ENCODE data around the gene INSRR.
A peak's percentile ranks its signal among the peaks of the same experiment; 100 is the strongest.

The INSRR gene

DNA sequence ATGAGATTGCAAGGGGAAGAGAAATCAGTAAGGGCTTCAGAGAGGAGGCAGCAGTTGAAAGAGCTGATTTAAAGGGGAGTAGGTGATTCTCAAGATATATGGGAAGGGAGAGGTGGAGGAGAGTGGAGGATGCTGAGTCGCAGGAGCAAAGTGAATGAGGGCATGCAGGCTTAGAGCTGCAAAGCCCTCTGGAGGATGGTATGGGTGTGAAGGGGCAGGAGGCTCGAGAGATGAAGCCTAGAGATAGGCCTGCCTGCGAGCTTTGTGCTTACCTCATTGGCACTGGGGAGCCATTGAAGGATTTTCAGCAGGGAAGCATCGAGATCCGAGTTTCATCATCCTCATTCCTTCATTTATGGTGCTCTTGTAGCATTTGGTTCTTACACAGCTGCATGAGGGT lies 26.5 kb downstream of the INSRR start:
- no peak for DNase-seq (ENCODE audit: low read depth in 2 of 2)

DNA sequence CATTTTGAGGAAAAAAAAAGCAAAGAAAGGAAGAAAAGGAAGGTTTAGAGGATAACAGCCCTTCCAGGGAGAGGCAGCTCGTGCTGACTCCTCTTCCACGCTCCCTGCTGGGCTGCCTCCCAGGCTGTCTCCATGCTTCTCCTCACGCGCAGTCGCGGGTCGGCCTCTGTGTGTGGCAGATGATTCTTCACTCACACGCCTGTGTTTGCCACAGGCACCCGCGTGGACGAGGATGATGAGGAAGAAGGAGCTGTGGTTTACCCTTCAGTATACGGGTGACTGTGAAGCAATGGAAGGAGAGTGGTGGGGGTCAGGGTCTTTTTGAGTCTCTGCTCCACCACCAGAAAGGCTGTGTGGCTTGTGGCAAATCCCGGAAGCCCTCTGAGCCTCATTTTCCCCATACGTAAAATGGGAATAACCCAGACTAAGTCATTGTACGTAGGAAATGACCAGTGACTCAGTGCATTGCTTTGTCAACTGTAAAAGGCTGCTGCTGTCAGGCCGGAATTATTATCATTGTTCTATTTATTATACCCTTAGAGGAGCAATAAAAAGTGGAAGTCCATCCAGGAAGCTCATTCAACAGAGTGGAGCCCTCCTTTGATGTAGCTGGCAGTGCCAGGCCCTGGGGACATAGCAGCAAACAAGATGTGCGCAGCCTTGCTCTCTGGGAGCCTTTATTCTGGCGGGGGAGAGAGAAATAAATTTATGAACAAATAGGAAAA lies 30.4 kb downstream of the INSRR start:
- DNase-seq (ENCODE audit: low read depth in 2 of 2) = no peak

DNA sequence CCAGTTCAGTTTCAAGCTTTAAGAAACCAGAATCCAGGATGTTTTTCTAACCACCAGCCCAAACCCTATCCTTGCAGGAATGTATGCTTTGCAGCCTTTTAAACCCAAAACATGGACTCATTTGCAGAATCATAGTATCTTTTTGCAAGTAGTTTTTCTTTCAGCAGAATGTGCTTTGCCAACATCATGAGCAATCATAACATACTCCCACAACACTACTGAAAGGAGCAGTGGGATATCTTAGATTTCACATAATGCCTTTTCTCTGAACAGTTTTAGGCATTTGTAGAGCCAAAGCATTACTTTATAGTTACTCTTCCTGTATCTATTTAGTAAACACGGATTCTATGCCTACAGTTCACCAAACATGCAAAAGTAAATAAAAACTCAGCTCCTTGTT lies 32.3 kb downstream of the INSRR start:
- no peak for DNase-seq (ENCODE audit: low read depth in 2 of 2)

DNA sequence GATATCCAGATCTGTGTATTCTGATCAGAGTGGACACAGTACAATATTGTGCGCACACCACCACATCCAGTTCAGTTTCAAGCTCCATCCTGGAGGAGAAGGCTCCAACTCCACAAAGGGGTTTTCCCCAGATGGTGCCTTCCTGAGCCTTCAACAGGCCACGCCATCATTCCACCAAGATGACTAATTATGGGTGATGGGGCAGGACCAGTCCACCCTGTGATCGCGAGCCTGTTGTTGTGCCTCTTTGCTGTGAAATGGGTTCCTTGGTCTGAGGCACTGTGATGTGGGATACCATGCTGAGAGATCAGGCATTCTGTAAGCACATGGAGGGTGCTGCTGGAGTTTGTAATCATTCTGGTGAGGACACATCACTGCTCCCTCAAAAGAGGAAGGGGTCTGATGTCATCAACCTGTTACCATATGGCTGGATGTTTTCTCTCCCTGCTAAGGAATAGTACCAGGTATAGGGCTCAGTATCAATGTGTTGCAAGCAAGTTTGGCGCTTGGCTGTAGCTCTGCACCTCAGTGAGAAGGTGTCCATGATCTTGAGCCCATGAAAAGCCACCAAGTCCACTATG lies 35.6 kb downstream of the INSRR start:
- DNase-seq (ENCODE audit: low read depth in 2 of 2) = no peak

DNA sequence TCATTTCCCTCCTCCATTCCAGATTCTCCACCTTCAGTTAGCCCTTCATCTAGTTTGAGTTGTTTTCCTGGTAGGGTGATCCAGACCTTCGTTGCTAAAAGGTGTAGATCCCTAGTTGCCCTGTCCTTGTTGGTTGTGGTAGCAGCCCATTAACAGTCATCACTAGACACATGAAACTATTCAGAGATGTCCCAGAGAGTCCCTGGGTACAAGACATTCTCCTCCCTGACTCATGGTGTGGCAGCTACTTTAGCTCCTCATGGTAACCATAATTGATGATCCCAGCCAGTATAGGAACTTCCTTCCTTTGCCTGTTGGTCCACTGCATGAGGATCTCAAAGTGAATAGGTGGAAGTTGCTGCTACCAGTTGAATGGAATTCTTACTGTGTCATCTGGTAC lies 36.2 kb downstream of the INSRR start:
- DNase-seq (ENCODE audit: low read depth in 2 of 2) = no peak

DNA sequence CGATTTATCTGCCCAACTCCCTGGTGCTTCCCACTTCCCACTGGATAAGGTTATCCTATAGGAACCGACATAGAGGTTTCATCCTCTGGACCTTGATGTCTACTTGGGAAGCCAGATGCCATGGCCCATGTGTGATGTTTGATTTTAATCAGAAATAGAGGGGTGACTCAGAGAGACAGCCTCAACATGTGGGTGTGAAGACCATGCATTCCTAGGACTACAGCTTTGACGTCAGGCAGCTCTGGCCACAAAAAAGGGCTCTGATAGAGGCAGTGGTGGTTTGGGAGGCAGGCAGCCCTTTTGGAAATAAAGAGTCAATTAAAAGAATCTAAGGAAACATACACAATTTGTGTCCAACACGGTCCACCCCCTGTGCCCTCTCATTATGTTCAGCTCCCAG lies 37.1 kb downstream of the INSRR start:
- no peak for DNase-seq (ENCODE audit: low read depth in 2 of 2)

DNA sequence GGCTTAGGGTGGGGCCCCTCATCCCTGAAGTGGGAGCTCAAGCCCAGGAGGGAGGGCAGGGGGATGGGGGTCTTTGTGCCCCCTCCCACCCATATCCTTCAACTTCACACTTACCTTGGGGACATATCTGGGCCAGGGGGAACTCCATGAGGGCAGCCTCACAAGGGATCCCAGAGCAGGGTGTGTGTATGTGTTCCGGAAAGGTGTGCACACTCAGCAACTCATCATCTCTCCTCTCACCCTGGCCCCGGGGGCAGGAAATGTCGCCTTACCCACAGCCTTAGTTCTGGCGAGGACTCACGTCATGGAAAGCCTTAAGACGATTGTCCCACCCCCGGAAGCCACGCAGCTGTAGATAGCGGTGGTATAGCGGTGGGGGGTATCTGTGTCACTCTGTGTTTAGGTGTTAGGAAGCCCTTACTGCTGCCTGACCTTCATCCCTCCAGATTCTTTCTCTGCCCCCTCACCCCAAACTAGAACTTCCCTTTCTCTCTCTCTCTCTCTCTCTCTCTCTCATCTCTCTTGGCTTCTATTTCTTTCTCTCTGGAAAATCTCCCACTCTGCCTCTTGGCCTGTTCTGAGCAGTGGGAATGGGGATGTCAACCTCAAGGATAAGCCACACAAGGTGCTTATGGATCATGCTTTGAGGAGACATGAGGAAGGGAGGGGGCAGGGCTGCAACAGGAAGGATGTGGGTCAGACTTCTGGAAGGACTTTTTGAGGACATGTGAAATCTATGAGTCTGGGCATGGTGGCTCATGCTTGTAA lies 42.2 kb downstream of the INSRR start, which contains the start of gene SH2D2A:
Gene SH2D2A (minus strand): TSS at position 288 of the 768 bp plus-strand sequence. CDS start 140 bp downstream, at position 148.
- DNase-seq (ENCODE audit: low read depth in 2 of 2) = peak; percentile 89 to 92

DNA sequence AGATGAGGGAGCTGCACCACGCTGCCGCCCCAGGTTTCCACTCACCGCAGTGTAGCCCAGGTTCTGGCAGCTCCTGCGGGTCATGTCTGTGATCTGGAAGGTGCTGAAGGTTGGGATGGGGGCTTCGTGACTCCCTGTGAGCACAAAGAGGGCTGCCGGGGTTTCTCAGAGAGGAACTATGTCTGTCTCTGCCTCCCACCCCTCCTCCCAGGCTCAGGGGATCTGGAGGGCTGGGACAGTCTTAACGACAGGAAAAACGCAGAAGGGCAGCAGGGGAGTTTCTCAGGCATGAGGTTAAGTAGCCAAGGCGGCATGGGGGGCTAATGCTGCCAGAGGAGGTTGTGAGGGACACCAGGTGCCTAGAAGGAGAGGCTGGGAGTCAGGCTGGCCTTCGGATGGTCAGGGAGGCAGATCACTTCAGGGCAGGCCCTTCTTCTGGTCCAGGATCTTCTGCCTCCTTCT lies 42.9 kb downstream of the INSRR start:
- no peak for DNase-seq (ENCODE audit: low read depth in 2 of 2)

DNA sequence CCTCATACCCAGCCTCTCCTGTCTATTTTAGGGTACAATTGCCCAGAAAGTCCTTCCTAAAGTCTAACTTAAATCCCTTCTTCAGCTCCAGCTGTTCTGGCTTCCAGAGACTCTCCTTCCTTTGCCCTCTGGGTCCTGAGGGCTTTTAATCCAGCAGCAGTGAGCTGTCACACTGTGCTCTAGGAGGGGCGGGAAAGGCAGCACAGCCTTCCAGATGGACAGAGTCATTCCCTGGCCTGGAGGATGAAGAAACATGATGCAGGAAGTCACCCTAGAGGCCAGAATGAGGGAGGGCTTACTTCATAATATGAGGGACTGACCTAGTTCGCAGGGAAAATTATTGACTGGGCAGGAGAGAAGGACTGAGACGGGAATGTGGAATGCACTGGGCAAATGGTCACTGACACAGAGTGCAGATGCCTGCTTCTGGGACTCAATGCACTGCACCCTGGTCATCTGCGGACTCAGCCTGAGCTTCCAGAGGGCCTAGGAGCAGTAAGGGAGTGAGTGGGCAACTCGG lies 43.5 kb downstream of the INSRR start:
- DNase-seq (ENCODE audit: low read depth in 2 of 2) = no peak

DNA sequence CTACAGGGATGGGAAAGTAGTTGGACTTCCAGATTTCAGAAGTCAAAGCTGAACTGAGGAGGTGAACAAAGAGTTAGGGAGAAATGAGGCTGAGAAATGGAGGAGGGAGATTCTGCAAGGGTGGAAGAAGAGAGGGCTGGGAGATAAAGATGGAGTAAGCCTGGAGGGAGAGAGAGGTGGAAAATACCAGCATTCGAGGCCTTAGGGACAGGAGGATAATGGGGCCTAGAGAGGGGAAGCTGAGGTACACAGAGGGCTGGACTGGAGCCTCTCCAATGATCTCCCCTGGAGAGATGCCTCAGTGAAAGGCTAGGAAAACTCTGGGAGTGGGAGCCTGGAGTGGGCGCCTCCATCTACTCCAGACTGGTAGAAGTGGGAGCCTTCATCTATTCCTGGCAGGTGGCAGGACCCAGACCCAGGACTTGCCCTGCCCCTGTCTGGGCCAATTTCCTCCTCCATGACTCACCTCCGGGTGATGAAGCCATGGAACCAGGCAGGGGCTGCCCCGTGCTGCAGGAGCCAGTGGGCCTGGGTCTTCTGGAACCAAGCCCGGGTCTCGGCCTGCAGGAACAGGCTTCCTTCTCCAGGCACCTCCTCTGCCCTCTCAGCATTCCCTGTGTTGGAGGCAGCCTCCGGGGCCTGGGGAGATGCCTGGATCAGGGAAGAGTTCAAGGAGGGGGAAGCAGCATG lies 44.2 kb downstream of the INSRR start:
- DNase-seq (ENCODE audit: low read depth in 2 of 2) = no peak

DNA sequence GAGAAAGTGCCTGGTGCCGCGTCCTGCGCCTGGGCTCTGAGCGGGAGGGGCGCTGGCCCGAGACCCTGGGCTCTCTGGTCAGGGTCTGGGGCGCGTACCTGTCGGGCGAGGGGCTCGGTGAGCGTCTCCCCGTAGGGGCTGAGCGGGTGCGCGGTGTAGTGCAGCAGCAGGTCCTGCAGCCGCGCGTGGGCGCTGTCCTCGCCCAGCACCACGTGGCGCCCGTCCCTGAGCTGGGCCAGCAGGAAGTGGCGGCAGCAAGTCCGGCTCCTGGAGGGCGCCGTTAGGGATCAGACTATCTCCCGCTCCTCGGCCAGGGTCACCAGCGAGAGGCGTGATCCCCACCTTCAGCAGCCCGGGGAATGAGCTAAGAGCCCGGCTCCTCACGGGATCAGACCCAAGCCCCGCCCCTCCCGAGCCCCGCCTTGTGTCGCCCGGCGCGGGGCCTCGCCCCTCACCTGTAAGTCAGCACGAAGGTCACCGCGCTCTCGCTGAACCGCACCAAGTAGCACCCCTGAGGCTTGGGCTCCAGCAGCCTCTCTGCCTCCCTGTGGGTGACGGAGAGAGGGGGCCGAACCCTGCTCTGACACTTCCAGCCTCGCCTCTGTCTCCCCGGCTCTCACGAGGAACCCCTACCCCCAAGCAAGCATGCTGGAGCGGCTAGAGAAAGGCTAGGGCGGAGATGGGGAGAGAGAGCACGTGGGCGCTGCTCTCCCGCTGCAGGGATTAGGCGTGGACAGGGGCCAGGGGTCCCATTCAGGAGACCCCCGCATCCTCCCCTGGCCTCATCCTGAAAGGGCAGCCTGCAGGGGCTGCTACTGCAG lies 45.0 kb downstream of the INSRR start:
- peak; percentile 40 to 54 for DNase-seq (ENCODE audit: low read depth in 2 of 2)

DNA sequence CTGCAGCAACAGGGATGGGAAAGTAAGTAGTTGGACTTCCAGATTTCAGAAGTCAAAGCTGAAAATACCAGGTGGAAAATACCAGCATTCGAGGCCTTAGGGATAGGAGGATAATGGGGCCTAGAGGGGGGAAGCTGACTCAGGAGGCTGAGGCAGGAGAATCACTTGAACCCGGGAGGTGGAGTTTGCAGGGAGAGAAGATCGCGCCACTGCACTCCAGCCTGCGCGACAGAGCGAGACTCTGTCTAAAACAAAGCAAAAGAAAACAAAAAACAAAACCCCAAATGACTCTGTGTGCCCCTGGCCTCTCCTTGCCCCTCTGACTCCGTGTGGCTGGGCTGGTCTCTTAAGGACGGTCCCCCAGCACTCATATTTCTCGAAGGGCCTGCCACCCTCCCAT lies 45.6 kb downstream of the INSRR start:
- no peak for DNase-seq (ENCODE audit: low read depth in 2 of 2)

DNA sequence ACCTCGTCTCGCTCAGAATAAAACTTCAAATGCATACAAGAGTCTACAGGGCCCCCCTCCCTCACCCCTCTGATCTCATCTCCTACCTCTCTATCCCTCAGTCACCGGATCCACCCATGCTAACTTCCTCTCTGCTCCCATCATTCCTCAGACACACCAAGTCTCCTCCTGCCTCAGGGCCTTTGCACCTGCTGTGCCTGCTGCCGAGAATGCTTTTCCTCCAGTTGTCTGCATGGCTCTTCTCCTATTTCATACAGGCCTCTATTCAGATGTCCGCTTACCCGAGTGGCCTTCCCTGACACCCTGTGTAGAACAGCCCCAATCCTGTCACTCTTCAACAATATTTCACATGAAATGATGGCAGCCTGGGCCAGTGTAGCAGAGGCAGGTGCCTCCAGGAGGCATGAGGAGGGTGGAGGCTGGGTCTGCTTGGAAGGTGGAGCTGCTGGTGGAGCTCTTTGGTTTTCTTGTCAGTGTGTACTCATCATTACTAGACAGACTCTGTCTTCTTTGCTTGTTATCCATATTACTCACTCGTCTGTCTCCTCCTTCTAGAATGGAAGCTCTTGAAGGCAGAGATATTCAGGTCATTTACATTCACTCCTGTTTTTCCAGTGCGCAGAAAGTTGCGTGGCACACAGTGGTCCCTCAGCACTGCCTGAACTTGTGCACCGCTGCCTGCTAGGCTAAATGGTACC lies 46.5 kb downstream of the INSRR start:
- no peak for DNase-seq (ENCODE audit: low read depth in 2 of 2)

DNA sequence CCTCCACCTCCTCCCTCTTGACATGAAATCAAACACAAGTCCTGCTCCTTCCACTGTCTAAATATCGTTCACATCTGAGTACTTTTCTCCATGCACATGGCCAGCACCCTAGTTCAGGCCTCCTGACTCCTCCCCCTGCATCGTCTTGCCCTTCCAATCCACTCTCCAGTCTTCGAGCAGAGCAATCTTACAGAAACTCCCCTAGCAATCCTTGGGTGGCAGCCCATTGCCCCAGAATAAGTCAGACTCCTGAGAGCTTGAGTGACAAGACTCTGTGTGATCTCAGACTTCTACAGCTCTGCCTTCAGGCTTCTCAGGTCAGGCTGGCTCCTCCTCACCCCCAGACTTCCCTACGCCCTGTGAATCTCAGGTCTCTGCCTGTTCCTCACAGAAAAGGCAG lies 47.7 kb downstream of the INSRR start:
- DNase-seq (ENCODE audit: low read depth in 2 of 2) = no peak

DNA sequence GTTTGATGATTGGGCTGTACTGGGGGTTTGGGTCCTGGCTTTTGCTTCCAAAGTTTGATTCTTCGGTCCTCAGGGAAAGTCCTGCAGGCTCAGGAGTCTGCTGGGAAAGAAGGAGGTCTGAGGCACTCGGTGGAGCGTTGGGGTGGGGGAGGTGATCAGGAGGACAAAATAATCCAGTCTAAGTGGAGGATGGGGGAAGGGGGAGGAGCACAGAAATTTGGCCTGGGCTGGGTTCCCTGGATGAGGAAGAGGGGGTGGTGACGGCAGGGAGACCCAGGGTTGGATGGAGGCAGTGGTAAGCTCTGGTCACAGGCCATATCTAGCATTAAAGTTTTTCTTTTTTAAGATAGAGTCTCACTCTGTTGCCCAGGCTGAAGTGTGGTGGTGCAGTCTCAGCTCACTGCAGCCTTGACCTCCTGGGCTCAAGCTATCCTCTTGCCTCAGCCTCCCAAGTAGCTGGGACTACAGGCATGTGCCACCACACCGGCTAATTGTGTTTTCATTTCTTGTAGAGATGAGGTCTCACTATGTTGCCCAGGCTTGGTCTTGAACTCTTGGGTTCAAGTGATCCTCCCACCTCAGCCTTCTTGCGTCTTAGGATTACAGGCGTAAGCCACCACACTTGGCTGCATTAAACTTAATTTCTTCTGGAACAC lies 49.1 kb downstream of the INSRR start:
- no peak for DNase-seq (ENCODE audit: low read depth in 2 of 2)

DNA sequence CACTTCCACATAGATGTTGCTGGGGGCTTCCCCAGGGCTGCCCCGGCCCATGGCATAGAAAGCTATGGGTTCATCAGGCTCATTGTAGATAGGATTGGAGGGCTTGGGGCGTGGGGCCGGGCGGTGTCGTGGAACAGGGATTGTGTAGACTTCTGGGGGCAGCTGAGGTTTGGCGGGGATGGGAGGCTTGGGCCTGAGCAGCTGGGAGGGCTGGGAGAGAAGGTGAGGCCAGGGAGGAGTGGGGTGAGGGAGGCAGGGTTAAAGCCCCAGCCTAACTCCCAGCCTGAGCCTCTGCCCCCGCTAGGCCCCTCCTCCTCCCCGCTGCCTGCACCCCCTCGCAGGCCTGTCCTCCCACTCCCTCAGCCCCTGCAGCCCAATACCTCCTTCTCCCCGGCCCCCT lies 49.6 kb downstream of the INSRR start:
- DNase-seq (ENCODE audit: low read depth in 2 of 2) = no peak

DNA sequence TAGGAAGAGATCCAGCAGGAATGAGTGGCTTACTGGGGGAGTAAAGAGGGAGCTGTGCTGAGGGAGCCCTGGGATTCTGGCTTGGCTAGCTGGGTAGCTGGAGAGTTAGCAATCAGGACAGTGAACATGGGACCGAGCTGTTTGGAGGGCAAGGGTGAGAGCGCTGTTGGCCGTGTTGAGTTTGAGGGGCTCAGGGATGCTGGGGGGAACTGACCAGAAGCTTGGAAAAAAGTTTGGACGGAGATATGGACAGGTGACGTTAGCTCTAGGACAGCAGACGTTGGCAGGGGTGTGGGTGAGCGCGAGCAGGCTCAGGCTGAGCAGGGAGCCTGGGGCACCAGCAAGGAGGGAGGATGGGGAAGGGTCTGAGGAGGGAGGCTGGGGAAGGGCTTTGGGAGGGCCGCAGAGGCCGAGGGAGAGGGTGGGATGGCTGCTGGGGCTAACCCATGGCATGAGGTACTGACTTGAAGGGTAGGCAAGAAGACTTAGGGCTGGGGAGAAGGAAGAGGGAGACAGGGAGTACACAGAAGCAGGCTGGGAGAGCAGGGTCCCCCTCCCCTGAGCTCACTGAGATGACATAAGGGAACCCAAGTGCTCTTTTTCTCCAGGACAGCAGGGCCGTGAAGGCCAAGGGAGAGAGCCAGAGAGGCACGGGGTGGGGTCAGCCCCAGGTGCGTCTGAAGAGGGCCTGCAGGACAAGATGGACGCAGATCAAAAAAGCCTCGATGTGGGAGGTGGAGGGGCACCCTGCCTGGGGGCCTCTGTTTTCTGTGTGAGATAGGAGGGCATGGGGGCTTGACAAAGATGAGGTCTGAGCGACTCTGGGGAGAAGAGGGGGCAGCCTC lies 50.5 kb downstream of the INSRR start:
- DNase-seq (ENCODE audit: low read depth in 2 of 2) = no peak

DNA sequence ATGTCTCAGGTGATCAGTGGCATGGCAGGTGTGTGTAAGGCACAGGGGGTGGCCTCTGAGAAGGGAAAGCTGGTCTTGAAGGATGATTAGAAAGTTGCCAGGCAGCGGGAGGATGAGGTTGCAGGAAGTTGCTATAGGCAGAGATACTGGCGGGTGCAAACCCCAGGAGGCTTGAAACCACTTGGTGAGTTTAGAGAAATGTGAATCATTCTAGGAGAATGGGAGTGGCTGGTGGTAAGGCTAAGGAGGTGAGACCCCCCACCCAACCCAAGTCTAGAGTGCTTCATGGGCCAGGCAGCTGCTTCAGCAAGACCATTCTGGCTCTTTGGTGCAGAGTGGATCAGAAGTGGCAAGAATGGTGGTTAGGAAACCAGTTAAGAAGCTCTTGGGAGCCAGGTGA lies 51.3 kb downstream of the INSRR start:
- no peak for DNase-seq (ENCODE audit: low read depth in 2 of 2)
